SK-N-SH (cell line): Measurements from ENCODE around the gene SLC22A13. TPM values are rescaled to one million over a fixed set of nuclear protein-coding genes. Genes with fewer than 3 reads are reported as not detected.
"Not testable (repeated sequence)": the region's sequence is repeated elsewhere in the genome, so short reads cannot be mapped to it uniquely, and the experiment has no call there.

Source experiments
- CTCF ChIA-PET: fragments of 300-600, 350-600 bp; formaldehyde crosslinking; extraction: SDS; loops from one replicate; lab custom pipeline; 2021; lab: Yijun Ruan, JAX
- POLR2A ChIA-PET: fragments of 350-600 bp; sonication (Branson Sonifier 250); formaldehyde crosslinking; extraction: SDS; loops from one replicate; lab custom pipeline; 2020; ENCODE audit warnings: antibody characterized with exemption, inconsistent platforms; lab: Yijun Ruan, JAX
- DNase-seq: peaks from one replicate; pipeline ENCODE4 v3.0.0; 2012
- H2AFZ ChIP-seq: fragments of 200-600 bp; sonication (generic); 2 replicates; pipeline ENCODE4 v1.8.1; 2016; ENCODE audit warnings: antibody characterized with exemption, mild to moderate bottlenecking, low read depth
- H3F3A ChIP-seq: fragments of 200-600 bp; sonication (generic); replicated peaks from 2 replicates; pipeline ENCODE3; 2016; ENCODE audit warnings: antibody characterized with exemption, mild to moderate bottlenecking; ENCODE audit not compliant: insufficient read depth
- H3K27ac ChIP-seq, 2 experiments: fragments of 200-500 bp in 1 of 2; fragments of 200-600 bp in 1 of 2; sonication (Bioruptor generic) in 1 of 2; sonication (generic), shearing (Covaris generic) in 1 of 2; 2 replicates each; pipeline versions ENCODE4 v1.5.1 to v1.6.1; 2014 to 2016; ENCODE audit warnings: low read depth in 2 of 2, inconsistent platforms in 1 of 2, low read length in 1 of 2, mild to moderate bottlenecking in 1 of 2, mixed read lengths in 1 of 2
- H3K27me3 ChIP-seq: fragments of 200-600 bp; sonication (generic), shearing (Covaris generic); 2 replicates; pipeline ENCODE4 v1.6.1; 2016; ENCODE audit warnings: mixed run types; ENCODE audit not compliant: insufficient read depth
- H3K36me3 ChIP-seq, 2 experiments: fragments of 200-500 bp in 1 of 2; fragments of 200-600 bp in 1 of 2; sonication (Bioruptor generic) in 1 of 2; sonication (generic) in 1 of 2; replicated peaks in 1 of 2; 2 replicates each; pipeline versions ENCODE3 to v1.5.1; 2014 to 2016; ENCODE audit warnings: low read length in 1 of 2, mild to moderate bottlenecking in 1 of 2; ENCODE audit not compliant: insufficient read depth in 2 of 2, control insufficient read depth in 1 of 2
- H3K4me1 ChIP-seq, 2 experiments: fragments of 200-500 bp in 1 of 2; fragments of 200-600 bp in 1 of 2; sonication (Bioruptor generic) in 1 of 2; sonication (generic), shearing (Covaris generic) in 1 of 2; 2 replicates each; pipeline versions ENCODE4 v1.5.1 to v1.6.1; 2014 to 2016; ENCODE audit warnings: low read depth in 1 of 2, low read length in 1 of 2, mixed run types in 1 of 2; ENCODE audit not compliant: insufficient read depth in 2 of 2, control insufficient read depth in 1 of 2
- H3K4me2 ChIP-seq: fragments of 200-600 bp; sonication (generic), shearing (Covaris generic); 2 replicates; pipeline ENCODE4 v1.6.1; 2017; ENCODE audit warnings: mixed run types
- H3K4me3 ChIP-seq, 2 experiments: fragments of 200-500 bp in 1 of 2; fragments of 200-600 bp in 1 of 2; sonication (Bioruptor generic) in 1 of 2; sonication (generic), shearing (Covaris generic) in 1 of 2; 2 replicates each; pipeline versions ENCODE4 v1.5.1 to v1.8.1; 2014 to 2016; ENCODE audit warnings: low read depth in 2 of 2, inconsistent platforms in 1 of 2, low read length in 1 of 2, mild to moderate bottlenecking in 1 of 2, mixed read lengths in 1 of 2, moderate library complexity in 1 of 2
- H3K79me2 ChIP-seq: fragments of 200-600 bp; sonication (generic); 2 replicates; pipeline ENCODE4 v1.8.1; 2017; ENCODE audit warnings: mild to moderate bottlenecking; ENCODE audit not compliant: insufficient read depth
- H3K9ac ChIP-seq: fragments of 200-600 bp; sonication (generic); 2 replicates; pipeline ENCODE4 v1.6.1; 2017; ENCODE audit warnings: mixed run types
- H3K9me2 ChIP-seq: fragments of 200-600 bp; sonication (generic); 2 replicates; pipeline ENCODE4 v1.6.1; 2017; ENCODE audit warnings: mixed run types
- H3K9me3 ChIP-seq: fragments of 200-600 bp; sonication (generic); 2 replicates; pipeline ENCODE4 v1.6.1; 2017; ENCODE audit warnings: mixed run types, mild to moderate bottlenecking, moderate library complexity
- H4K20me1 ChIP-seq: fragments of 200-600 bp; sonication (generic); 2 replicates; pipeline ENCODE4 v1.6.1; 2017; ENCODE audit warnings: mild to moderate bottlenecking, mixed run types; ENCODE audit not compliant: insufficient read depth
- ELF1 ChIP-seq: IDR thresholded peaks from 2 replicates; pipeline ENCODE4 v1.4.0; 2012
- FOSL2 ChIP-seq: IDR thresholded peaks from 2 replicates; pipeline ENCODE4 v1.4.0; 2012; ENCODE audit warnings: low read depth, mild to moderate bottlenecking, moderate library complexity, borderline replicate concordance
- FOXM1 ChIP-seq: IDR thresholded peaks from 2 replicates; pipeline ENCODE4 v1.4.0; 2012; ENCODE audit warnings: low read depth, mild to moderate bottlenecking
- GABPA ChIP-seq: IDR thresholded peaks from 2 replicates; pipeline ENCODE4 v1.4.0; 2012; ENCODE audit warnings: low read depth, mild to moderate bottlenecking
- GATA2 ChIP-seq: sonication (generic); formaldehyde crosslinking; IDR thresholded peaks from 2 replicates; pipeline ENCODE4 v1.5.0; 2020; ENCODE audit warnings: mild to moderate bottlenecking, missing genetic modification reagents
- IRF3 ChIP-seq: fragments of 150-350 bp; IDR thresholded peaks from 2 replicates; pipeline ENCODE4 v1.6.1; 2016; ENCODE audit warnings: mild to moderate bottlenecking, low read depth, low read length
- JUND ChIP-seq: IDR thresholded peaks from 2 replicates; pipeline ENCODE4 v1.4.0; 2012
- MAX ChIP-seq: IDR thresholded peaks from 2 replicates; pipeline ENCODE4 v1.4.0; 2012; ENCODE audit warnings: low read depth
- NFIC ChIP-seq: IDR thresholded peaks from 2 replicates; pipeline ENCODE4 v1.4.0; 2012; ENCODE audit warnings: borderline replicate concordance
- NRF1 ChIP-seq: IDR thresholded peaks from 2 replicates; pipeline ENCODE4 v1.6.1; 2012; ENCODE audit warnings: low read depth, mild to moderate bottlenecking, low read length
- REST ChIP-seq: IDR thresholded peaks from 2 replicates; pipeline ENCODE4 v1.6.1; 2012; ENCODE audit warnings: mild to moderate bottlenecking, low read depth, low read length, moderate library complexity
- RFX5 ChIP-seq: IDR thresholded peaks from 2 replicates; pipeline ENCODE4 v1.6.1; 2012; ENCODE audit warnings: mild to moderate bottlenecking, improper control_type of control experiment, low read length
- RXRA ChIP-seq: IDR thresholded peaks from 2 replicates; pipeline ENCODE4 v1.4.0; 2012; ENCODE audit warnings: low read depth, mild to moderate bottlenecking, borderline replicate concordance
- TAF1 ChIP-seq: IDR thresholded peaks from 2 replicates; pipeline ENCODE4 v1.6.1; 2012; ENCODE audit warnings: low read depth, mild to moderate bottlenecking, low read length, moderate library complexity, borderline replicate concordance
- TCF12 ChIP-seq: IDR thresholded peaks from 2 replicates; pipeline ENCODE4 v1.4.0; 2012
- TEAD4 ChIP-seq: IDR thresholded peaks from 2 replicates; pipeline ENCODE4 v1.4.0; 2012; ENCODE audit warnings: mild to moderate bottlenecking, borderline replicate concordance; ENCODE audit not compliant: insufficient read depth
- YY1 ChIP-seq: IDR thresholded peaks from 2 replicates; pipeline ENCODE4 v1.4.0; 2012; ENCODE audit warnings: low read depth, mild to moderate bottlenecking
- ZBTB33 ChIP-seq: IDR thresholded peaks from 2 replicates; pipeline ENCODE4 v1.4.0; 2012; ENCODE audit warnings: low read depth, borderline replicate concordance
- WGBS: methylation state at CpG from one replicate; pipeline ENCODE4 v1.1.6; 2017; ENCODE audit warnings: low lambda C conversion rate; 5-methylcytosine and 5-hydroxymethylcytosine counted together
- polyA plus RNA-seq, 3 experiments: library from polyadenylated mRNA; depleted of rRNA; stranded (reverse); fragments of >200 nt; gene quantifications; 2 replicates each; pipeline ENCODE4 v1.2.3, GENCODE V29; 2012
- TF ChIP-seq, protein P1 (sequence below): fragments of 150-350 bp; IDR thresholded peaks from 2 replicates; pipeline ENCODE4 v1.6.1; 2017; ENCODE audit warnings: antibody characterized with exemption, low read length, low read depth, borderline replicate concordance
- TF ChIP-seq, protein P2 (sequence below): IDR thresholded peaks from 2 replicates; pipeline ENCODE4; 2012

Gene SLC22A13
- polyA plus RNA-seq, 1 of the 3 experiments (the other 2 are of a cell fraction), result 0.08 TPM

DNA sequence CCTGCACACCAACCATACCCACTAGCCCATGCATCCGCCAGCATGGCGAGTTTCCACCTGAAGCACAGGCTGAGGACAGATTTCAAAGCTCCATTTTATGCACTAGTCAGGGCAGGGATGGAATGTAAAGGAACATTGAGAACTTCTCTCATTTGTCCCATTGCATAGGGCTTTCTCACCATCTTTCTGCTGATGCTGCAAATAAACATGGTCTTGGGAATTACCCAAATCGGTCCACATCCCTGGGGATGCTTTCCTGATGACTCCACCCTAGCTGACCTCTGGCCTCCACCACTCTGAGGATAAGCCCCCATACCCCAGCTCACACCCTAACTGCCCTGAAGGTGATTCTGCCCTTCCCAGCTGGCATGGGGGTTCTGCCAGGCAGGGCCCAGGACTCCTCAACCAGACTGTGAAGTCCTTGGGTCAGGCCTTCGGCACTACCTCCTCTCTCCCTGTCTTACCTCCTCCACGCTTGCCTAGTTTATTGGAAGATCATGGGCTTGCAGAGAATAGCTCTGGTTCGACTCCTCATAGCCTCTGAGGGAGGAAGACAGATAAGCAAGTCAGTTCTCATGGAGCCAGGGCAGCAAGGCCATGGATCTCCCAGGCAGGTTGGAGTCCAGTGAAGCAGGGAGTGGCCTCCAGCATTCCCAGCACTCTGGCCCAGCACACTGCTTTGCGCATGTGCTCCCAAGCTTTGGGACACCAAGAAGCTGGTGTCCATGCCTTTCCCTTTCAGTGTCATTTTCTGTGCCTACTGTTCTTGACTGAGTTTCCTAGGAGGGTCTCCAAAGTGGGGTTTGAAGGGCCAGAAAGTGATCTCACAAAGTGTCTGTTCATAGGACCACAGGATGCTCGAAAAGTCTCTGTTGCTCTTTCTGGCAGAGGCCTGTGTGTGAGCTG lies 53.4 kb downstream of the SLC22A13 start:
- WGBS, result 74% methylated on average over 8 of the region's 8 CpGs
- POLR2A ChIA-PET, result no interaction called here
- H3K4me2 ChIP-seq, result no peak overlapping the region
- H3K27me3 ChIP-seq, result no peaks in the 10 kb centered on the region
- H2AFZ ChIP-seq, result no peak overlapping the region
- TF ChIP-seq GATA2, result no peak
- TF ChIP-seq TCF12, result no peak
- TF ChIP-seq FOSL2, result no peak
- no peak for TF ChIP-seq YY1
- no peak for TF ChIP-seq RFX5
- TF ChIP-seq NFIC, result no peak
- TF ChIP-seq, protein P1, sequence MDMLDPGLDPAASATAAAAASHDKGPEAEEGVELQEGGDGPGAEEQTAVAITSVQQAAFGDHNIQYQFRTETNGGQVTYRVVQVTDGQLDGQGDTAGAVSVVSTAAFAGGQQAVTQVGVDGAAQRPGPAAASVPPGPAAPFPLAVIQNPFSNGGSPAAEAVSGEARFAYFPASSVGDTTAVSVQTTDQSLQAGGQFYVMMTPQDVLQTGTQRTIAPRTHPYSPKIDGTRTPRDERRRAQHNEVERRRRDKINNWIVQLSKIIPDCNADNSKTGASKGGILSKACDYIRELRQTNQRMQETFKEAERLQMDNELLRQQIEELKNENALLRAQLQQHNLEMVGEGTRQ, result no peak
- no peak for TF ChIP-seq RXRA
- no peak for TF ChIP-seq ZBTB33
- TF ChIP-seq ELF1, result no peak
- no peak for TF ChIP-seq GABPA
- no peak for TF ChIP-seq FOXM1
- TF ChIP-seq, protein P2, sequence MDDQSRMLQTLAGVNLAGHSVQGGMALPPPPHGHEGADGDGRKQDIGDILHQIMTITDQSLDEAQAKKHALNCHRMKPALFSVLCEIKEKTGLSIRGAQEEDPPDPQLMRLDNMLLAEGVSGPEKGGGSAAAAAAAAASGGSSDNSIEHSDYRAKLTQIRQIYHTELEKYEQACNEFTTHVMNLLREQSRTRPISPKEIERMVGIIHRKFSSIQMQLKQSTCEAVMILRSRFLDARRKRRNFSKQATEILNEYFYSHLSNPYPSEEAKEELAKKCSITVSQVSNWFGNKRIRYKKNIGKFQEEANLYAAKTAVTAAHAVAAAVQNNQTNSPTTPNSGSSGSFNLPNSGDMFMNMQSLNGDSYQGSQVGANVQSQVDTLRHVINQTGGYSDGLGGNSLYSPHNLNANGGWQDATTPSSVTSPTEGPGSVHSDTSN, result no peak
- no peak for TF ChIP-seq TAF1
- no peak for TF ChIP-seq IRF3
- no peak for TF ChIP-seq TEAD4
- TF ChIP-seq NRF1, result no peak
- no peak for TF ChIP-seq MAX
- no peak for TF ChIP-seq JUND
- TF ChIP-seq REST, result no peak
- no peaks in the 10 kb centered on the region for H3K9me2 ChIP-seq
- no peaks in the 10 kb centered on the region for H3K9me3 ChIP-seq
- no peaks in the 10 kb centered on the region for H3K79me2 ChIP-seq
- no peaks in the 10 kb centered on the region for H3F3A ChIP-seq
- CTCF ChIA-PET, result interaction anchor here (1.5 to 1.6 kb wide), 2 partner anchors 8 to 27 kb away, joined by 3 read pairs; partner anchors contain the start of gene XYLB
- H3K36me3 ChIP-seq, result no peaks in the 10 kb centered on the region
- DNase-seq, result no peak
- H4K20me1 ChIP-seq, result no peaks in the 10 kb centered on the region
- H3K4me1 ChIP-seq, result peaks cover 0 to 18% of the 10 kb centered on the region in 2 experiments; a peak in 1 of 4 replicates
- H3K27ac ChIP-seq, result no peak overlapping the region
- H3K9ac ChIP-seq, result no peak overlapping the region
- H3K4me3 ChIP-seq, result no peak overlapping the region

DNA sequence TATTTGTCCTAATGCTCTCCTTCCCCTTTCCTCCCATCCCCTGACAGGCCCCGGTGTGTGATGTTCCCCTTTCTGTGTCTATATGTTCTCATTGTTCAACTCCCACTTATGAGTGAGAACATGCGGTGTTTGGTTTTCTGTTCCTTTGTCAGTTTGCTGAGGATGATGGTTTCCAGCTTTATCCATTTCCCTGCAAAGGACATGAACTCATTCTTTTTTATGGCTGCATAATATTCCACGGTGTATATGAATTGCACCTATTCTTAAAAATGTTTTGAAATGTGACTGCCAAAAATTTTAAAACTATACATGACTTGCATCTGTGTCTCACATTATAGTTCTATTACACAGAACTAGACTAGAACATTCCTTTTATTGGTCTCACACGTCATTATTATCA lies 55.0 kb downstream of the SLC22A13 start:
- H3K27me3 ChIP-seq, POLR2A ChIA-PET, H3K79me2 ChIP-seq, H2AFZ ChIP-seq, H3K9me2 ChIP-seq, H4K20me1 ChIP-seq, H3K27ac ChIP-seq, H3K4me3 ChIP-seq, H3F3A ChIP-seq, H3K36me3 ChIP-seq, H3K4me2 ChIP-seq, H3K9me3 ChIP-seq, H3K9ac ChIP-seq, H3K4me1 ChIP-seq, DNase-seq: not testable (repeated sequence)
- WGBS, result 81% methylated on average over 4 of the region's 4 CpGs
- CTCF ChIA-PET, result interaction anchor here (1.4 kb wide), 1 partner anchor 14 kb away, joined by 3 read pairs; no protein-coding TSS in a partner anchor
